22Rv1 (cell line): ENCODE results near the gene RFTN1.

ENCODE experiments used
- ZFX ChIP-seq: fragments of 450-650 bp; IDR thresholded peaks from 2 replicates; pipeline ENCODE4 v1.6.1; 2017; ENCODE audit warnings: antibody characterized with exemption, borderline replicate concordance
- TF ChIP-seq, protein P1 (sequence below): fragments of 450-650 bp; IDR thresholded peaks from 2 replicates; pipeline ENCODE4 v1.5.1; 2017; ENCODE audit warnings: mild to moderate bottlenecking

DNA sequence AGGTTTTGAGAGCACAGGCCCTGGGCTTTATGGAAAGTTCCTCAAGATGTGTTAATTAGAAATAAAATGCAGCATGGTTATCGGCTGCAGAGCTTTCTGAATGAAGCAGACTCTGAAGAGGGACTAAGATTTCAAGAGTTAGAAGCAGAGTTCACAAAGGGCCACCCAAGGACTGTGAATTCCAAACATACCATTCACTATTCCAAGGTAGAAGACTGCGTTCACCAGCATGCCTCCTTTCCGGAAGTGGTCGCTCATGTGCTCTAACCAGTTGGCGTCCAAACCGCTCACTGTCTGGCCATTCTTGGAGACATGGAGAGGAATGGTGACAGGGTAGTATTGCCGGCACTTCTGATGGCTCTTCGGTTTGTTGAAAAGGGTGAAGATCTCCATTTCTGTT, 143.6 kb downstream of the RFTN1 start:
- TF ChIP-seq, protein P1, sequence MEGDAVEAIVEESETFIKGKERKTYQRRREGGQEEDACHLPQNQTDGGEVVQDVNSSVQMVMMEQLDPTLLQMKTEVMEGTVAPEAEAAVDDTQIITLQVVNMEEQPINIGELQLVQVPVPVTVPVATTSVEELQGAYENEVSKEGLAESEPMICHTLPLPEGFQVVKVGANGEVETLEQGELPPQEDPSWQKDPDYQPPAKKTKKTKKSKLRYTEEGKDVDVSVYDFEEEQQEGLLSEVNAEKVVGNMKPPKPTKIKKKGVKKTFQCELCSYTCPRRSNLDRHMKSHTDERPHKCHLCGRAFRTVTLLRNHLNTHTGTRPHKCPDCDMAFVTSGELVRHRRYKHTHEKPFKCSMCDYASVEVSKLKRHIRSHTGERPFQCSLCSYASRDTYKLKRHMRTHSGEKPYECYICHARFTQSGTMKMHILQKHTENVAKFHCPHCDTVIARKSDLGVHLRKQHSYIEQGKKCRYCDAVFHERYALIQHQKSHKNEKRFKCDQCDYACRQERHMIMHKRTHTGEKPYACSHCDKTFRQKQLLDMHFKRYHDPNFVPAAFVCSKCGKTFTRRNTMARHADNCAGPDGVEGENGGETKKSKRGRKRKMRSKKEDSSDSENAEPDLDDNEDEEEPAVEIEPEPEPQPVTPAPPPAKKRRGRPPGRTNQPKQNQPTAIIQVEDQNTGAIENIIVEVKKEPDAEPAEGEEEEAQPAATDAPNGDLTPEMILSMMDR, result no peak
- TF ChIP-seq ZFX, result no peak
